Tibial nerve (tissue), 3 donors: ENCODE data around the gene COL25A1.

Experiments
- CTCF ChIP-seq, 5 experiments: fragments of 200-600 bp in 3 of 5; fragments of 450-650 bp in 2 of 5; sonication (generic) in 3 of 5; IDR thresholded peaks; one replicate each; pipeline ENCODE4 v1.5.1; 2016 to 2019; ENCODE audit warnings: antibody characterized with exemption in 5 of 5, mild to moderate bottlenecking in 3 of 5, moderate library complexity in 2 of 5
- POLR2A ChIP-seq, 2 donors: fragments of 450-650 bp; IDR thresholded peaks; one replicate each; pipeline ENCODE4 v1.6.1; 2017; ENCODE audit warnings: antibody characterized with exemption in 2 of 2, mild to moderate bottlenecking in 2 of 2, moderate library complexity in 2 of 2

- TF ChIP-seq CTCF (IDR thresholded peaks at IDR 0.05) (no peak), POLR2A (IDR thresholded peaks at IDR 0.05) (no peak)
Measured at GRCh38 chr4:108965472-108966076, 336.9 kb downstream of the COL25A1 start.
